ENCODE measurements around the gene NDUFV1.

NDUFV1 gene

GRCh38 chr11:67651976-67652781, 45.4 kb downstream of the NDUFV1 start:
- TF ChIP-seq CSDC2 (CRISPR knock-in tag; IDR thresholded peaks at IDR 0.05): no peak
- ATAC-seq: peak; percentile 21; the same call in 1 of the 3 replicates

- TF ChIP-seq ZNF565 (CRISPR knock-in tag; conservative IDR thresholded peaks at IDR 0.05; ENCODE audit: low read depth): no peak
- TF ChIP-seq ARNTL (CRISPR knock-in tag; IDR thresholded peaks at IDR 0.05; ENCODE audit: borderline replicate concordance, low read depth): no peak
- TF ChIP-seq SNAI2 (CRISPR knock-in tag; IDR thresholded peaks at IDR 0.05): no peak
- no peak for TF ChIP-seq ZFP30 (CRISPR knock-in tag; IDR thresholded peaks at IDR 0.05)
- TF ChIP-seq OSR1 (CRISPR knock-in tag; IDR thresholded peaks at IDR 0.05): no peak
- TF ChIP-seq BACH2 (CRISPR knock-in tag; IDR thresholded peaks at IDR 0.05; ENCODE audit: borderline replicate concordance): no peak
- TF ChIP-seq TCF4 (CRISPR knock-in tag; IDR thresholded peaks at IDR 0.05; ENCODE audit: borderline replicate concordance): no peak
- no peak for TF ChIP-seq PPARA (CRISPR knock-in tag; IDR thresholded peaks at IDR 0.05; ENCODE audit: borderline replicate concordance)
- TF ChIP-seq PATZ1 (CRISPR knock-in tag; IDR thresholded peaks at IDR 0.05; ENCODE audit: borderline replicate concordance): no peak
- TF ChIP-seq CSRNP3 (CRISPR knock-in tag; IDR thresholded peaks at IDR 0.05): no peak
- TF ChIP-seq RARB (CRISPR knock-in tag; IDR thresholded peaks at IDR 0.05): no peak
- no peak for TF ChIP-seq POU6F1 (CRISPR knock-in tag; IDR thresholded peaks at IDR 0.05; ENCODE audit: borderline replicate concordance, low read depth)
- TF ChIP-seq ZFP3 (CRISPR knock-in tag; IDR thresholded peaks at IDR 0.05): no peak
- TF ChIP-seq CREB5 (CRISPR knock-in tag; IDR thresholded peaks at IDR 0.05; ENCODE audit: low read depth): no peak
- no peak for TF ChIP-seq GLIS3 (CRISPR knock-in tag; IDR thresholded peaks at IDR 0.05)
- no peak for TF ChIP-seq ISL1 (CRISPR knock-in tag; IDR thresholded peaks at IDR 0.05)
- TF ChIP-seq ESRRG (CRISPR knock-in tag; IDR thresholded peaks at IDR 0.05): no peak
- ATAC-seq: no peak
Observed at GRCh38 chr11:67652965-67653845, 46.5 kb downstream of the NDUFV1 start.

GRCh38 chr11:67654225-67654624, 47.5 kb downstream of the NDUFV1 start:
- no peak for ATAC-seq
- TF ChIP-seq ZNF8 (CRISPR knock-in tag; IDR thresholded peaks at IDR 0.05) (no peak), ISL1 (CRISPR knock-in tag; IDR thresholded peaks at IDR 0.05) (no peak), ESRRG (CRISPR knock-in tag; IDR thresholded peaks at IDR 0.05) (no peak), CSRNP3 (CRISPR knock-in tag; IDR thresholded peaks at IDR 0.05) (no peak), PATZ1 (CRISPR knock-in tag; IDR thresholded peaks at IDR 0.05; ENCODE audit: borderline replicate concordance) (no peak), ZFP30 (CRISPR knock-in tag; IDR thresholded peaks at IDR 0.05) (no peak), OSR1 (CRISPR knock-in tag; IDR thresholded peaks at IDR 0.05) (no peak), TSHZ2 (CRISPR knock-in tag; IDR thresholded peaks at IDR 0.05) (no peak), BACH2 (CRISPR knock-in tag; IDR thresholded peaks at IDR 0.05; ENCODE audit: borderline replicate concordance) (no peak), PPARA (CRISPR knock-in tag; IDR thresholded peaks at IDR 0.05; ENCODE audit: borderline replicate concordance) (no peak), TOX (CRISPR knock-in tag; IDR thresholded peaks at IDR 0.05; ENCODE audit: borderline replicate concordance) (no peak), RARB (CRISPR knock-in tag; IDR thresholded peaks at IDR 0.05) (no peak), ZNF70 (CRISPR knock-in tag; IDR thresholded peaks at IDR 0.05) (no peak)
